ENCODE measurements around the gene MAOB.
A peak's percentile ranks its signal among the peaks of the same experiment; 100 is the strongest.

The MAOB gene

GRCh38 chrX:43718081-43718480, 164.2 kb downstream of the MAOB start:
- Histone ChIP-seq H3K4me3 (ENCODE audit: low read depth, low read length) (no peak overlapping the region), H3K27ac (ENCODE audit: extremely low read depth, low read depth, low read length) (no peak overlapping the region), H3K9me3 (ENCODE audit: control insufficient read depth, insufficient read depth, low read depth, low read length) (no peaks in the 10 kb centered on the region; the same call in 1 of the 2 replicates), H3K4me1 (ENCODE audit: control insufficient read depth, insufficient read depth, low read length) (no peaks in the 10 kb centered on the region), H3K36me3 (ENCODE audit: control insufficient read depth in 2 of 2, insufficient read depth in 1 of 2, low read length in 2 of 2) (peaks cover 0 to 2% of the 10 kb centered on the region in 2 experiments; a peak in 1 of 3 replicates)
- CTCF ChIA-PET, result no interaction called here
- POLR2A ChIA-PET, result no interaction called here
- no peak for TF ChIP-seq ZNF777 (tag by site-specific recombination; IDR thresholded peaks at IDR 0.05; ENCODE audit: borderline replicate concordance)
- TF ChIP-seq ZXDB (tag by site-specific recombination; IDR thresholded peaks at IDR 0.05), result no peak
- TF ChIP-seq PRDM10 (tag by site-specific recombination; IDR thresholded peaks at IDR 0.05), result peak; percentile 46; the same call in 1 of the 2 replicates

GRCh38 chrX:43717161-43717560, 165.1 kb downstream of the MAOB start:
- peaks cover 0 to 5% of the 10 kb centered on the region in 2 experiments; a peak in 2 of 3 replicates for H3K36me3 ChIP-seq (ENCODE audit: control insufficient read depth in 2 of 2, insufficient read depth in 1 of 2, low read length in 2 of 2)
- no peaks in the 10 kb centered on the region; the same call in 1 of the 2 replicates for H3K9me3 ChIP-seq (ENCODE audit: control insufficient read depth, insufficient read depth, low read depth, low read length)
- POLR2A ChIA-PET, result no interaction called here
- H3K4me1 ChIP-seq (ENCODE audit: control insufficient read depth, insufficient read depth, low read length), result no peaks in the 10 kb centered on the region
- no peak overlapping the region for H3K27ac ChIP-seq (ENCODE audit: extremely low read depth, low read depth, low read length)
- CTCF ChIA-PET, result no interaction called here
- H3K4me3 ChIP-seq (ENCODE audit: low read depth, low read length), result no peak overlapping the region
- TF ChIP-seq CTCF (tag by site-specific recombination; IDR thresholded peaks at IDR 0.05) (no peak), ZNF112 (tag by site-specific recombination; IDR thresholded peaks at IDR 0.05) (no peak), TSHZ1 (tag by site-specific recombination; IDR thresholded peaks at IDR 0.05; ENCODE audit: borderline replicate concordance) (no peak), ZNF2 (tag by site-specific recombination; IDR thresholded peaks at IDR 0.05) (no peak), KLF7 (tag by site-specific recombination; IDR thresholded peaks at IDR 0.05; ENCODE audit: borderline replicate concordance) (no peak), ZNF223 (tag by site-specific recombination; IDR thresholded peaks at IDR 0.05) (no peak), ZNF596 (tag by site-specific recombination; IDR thresholded peaks at IDR 0.05) (no peak), BCL6B (tag by site-specific recombination; IDR thresholded peaks at IDR 0.05) (no peak), ZNF350 (tag by site-specific recombination; IDR thresholded peaks at IDR 0.05) (no peak), ZNF138 (tag by site-specific recombination; IDR thresholded peaks at IDR 0.05; ENCODE audit: borderline replicate concordance) (no peak), ZNF155 (tag by site-specific recombination; IDR thresholded peaks at IDR 0.05) (no peak), ZNF843 (tag by site-specific recombination; IDR thresholded peaks at IDR 0.05) (no peak), ZNF324 (tag by site-specific recombination; IDR thresholded peaks at IDR 0.05) (no peak), ZBTB49 (tag by site-specific recombination; IDR thresholded peaks at IDR 0.05; ENCODE audit: low read depth) (no peak)
